HCT116 (cell line): Measurements from ENCODE around the gene RDH8.

Experiments
- POLR2A ChIP-seq: IDR thresholded peaks from 2 replicates; pipeline ENCODE4 v1.7.0; 2011; ENCODE audit warnings: borderline replicate concordance; ENCODE audit not compliant: insufficient read depth, insufficient read length; ENCODE audit errors: extremely low read depth
- RAD21 ChIP-seq: IDR thresholded peaks from 2 replicates; pipeline ENCODE4 v1.6.1; 2012; ENCODE audit warnings: low read depth, mild to moderate bottlenecking
- YY1 ChIP-seq: IDR thresholded peaks from 2 replicates; pipeline ENCODE4 v1.6.1; 2011; ENCODE audit warnings: low read length, low read depth, moderate library complexity, mild to moderate bottlenecking; ENCODE audit not compliant: insufficient replicate concordance; ENCODE audit errors: extremely low read depth
- TF ChIP-seq, protein P1 (sequence below), 3 experiments: fragments of 200-600 bp in 1 of 3; sonication (generic) in 1 of 3; IDR thresholded peaks in 2 of 3; conservative IDR thresholded peaks in 1 of 3; 2 replicates each; pipeline ENCODE4 v1.5.1; 2012 to 2017; ENCODE audit warnings: low read depth in 2 of 3, low read length in 2 of 3, antibody characterized with exemption in 1 of 3, borderline replicate concordance in 1 of 3, control low read depth in 1 of 3, mild to moderate bottlenecking in 1 of 3, mixed read lengths in 1 of 3, mixed run types in 1 of 3, moderate library complexity in 1 of 3; ENCODE audit not compliant: insufficient read depth in 1 of 3

DNA sequence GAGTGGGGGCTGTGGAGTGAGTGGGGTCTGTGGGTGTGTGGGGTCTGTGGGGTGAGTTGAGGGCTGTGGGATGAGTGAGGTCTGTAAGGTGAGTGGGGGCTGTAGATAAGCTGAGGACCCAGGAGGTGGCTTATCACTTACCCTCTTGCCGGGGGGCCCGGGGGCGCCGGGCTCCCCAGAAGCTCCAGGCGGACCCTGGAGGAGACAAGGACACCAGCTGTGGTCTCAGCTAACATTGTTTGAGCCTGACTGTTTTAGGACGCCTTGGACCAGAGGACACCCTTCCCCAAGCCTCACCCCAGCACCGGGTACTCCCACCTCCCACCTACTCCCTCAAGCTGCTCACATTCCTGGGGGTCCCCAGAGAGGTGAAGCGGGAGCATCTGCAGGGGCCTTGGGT, 42.8 kb upstream of the RDH8 start:
- TF ChIP-seq RAD21 (no peak), POLR2A (no peak), YY1 (no peak)
- TF ChIP-seq, protein P1, sequence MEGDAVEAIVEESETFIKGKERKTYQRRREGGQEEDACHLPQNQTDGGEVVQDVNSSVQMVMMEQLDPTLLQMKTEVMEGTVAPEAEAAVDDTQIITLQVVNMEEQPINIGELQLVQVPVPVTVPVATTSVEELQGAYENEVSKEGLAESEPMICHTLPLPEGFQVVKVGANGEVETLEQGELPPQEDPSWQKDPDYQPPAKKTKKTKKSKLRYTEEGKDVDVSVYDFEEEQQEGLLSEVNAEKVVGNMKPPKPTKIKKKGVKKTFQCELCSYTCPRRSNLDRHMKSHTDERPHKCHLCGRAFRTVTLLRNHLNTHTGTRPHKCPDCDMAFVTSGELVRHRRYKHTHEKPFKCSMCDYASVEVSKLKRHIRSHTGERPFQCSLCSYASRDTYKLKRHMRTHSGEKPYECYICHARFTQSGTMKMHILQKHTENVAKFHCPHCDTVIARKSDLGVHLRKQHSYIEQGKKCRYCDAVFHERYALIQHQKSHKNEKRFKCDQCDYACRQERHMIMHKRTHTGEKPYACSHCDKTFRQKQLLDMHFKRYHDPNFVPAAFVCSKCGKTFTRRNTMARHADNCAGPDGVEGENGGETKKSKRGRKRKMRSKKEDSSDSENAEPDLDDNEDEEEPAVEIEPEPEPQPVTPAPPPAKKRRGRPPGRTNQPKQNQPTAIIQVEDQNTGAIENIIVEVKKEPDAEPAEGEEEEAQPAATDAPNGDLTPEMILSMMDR (IDR thresholded peaks at IDR 0.05 in 2 of 3, conservative IDR thresholded peaks at IDR 0.05 in 1 of 3; ENCODE audit: borderline replicate concordance in 1 of 3, insufficient read depth in 1 of 3, low read depth in 2 of 3, low read length in 2 of 3) = no peak
